Ovary (tissue), 3 donors: ENCODE data around the gene LOXHD1.

Source experiments
- EP300 ChIP-seq: sonication (generic); formaldehyde crosslinking; IDR thresholded peaks from one replicate; pipeline ENCODE4 v1.6.1; 2017; ENCODE audit warnings: antibody characterized with exemption
- POLR2A ChIP-seq: fragments of 450-650 bp; IDR thresholded peaks from one replicate; pipeline ENCODE4 v1.6.1; 2017; ENCODE audit warnings: antibody characterized with exemption, mild to moderate bottlenecking, moderate library complexity
- TF ChIP-seq, protein P1 (sequence below), 3 donors: fragments of 450-650 bp in 2 of 3; fragments of 200-600 bp in 1 of 3; IDR thresholded peaks; one replicate each; pipeline versions ENCODE4 v1.5.1 to v1.8.0; 2016 to 2022; ENCODE audit warnings: antibody characterized with exemption in 3 of 3, mild to moderate bottlenecking in 1 of 3
- donor health status: DM: no; HTN: no; CAD: no.

- TF ChIP-seq, protein P1, sequence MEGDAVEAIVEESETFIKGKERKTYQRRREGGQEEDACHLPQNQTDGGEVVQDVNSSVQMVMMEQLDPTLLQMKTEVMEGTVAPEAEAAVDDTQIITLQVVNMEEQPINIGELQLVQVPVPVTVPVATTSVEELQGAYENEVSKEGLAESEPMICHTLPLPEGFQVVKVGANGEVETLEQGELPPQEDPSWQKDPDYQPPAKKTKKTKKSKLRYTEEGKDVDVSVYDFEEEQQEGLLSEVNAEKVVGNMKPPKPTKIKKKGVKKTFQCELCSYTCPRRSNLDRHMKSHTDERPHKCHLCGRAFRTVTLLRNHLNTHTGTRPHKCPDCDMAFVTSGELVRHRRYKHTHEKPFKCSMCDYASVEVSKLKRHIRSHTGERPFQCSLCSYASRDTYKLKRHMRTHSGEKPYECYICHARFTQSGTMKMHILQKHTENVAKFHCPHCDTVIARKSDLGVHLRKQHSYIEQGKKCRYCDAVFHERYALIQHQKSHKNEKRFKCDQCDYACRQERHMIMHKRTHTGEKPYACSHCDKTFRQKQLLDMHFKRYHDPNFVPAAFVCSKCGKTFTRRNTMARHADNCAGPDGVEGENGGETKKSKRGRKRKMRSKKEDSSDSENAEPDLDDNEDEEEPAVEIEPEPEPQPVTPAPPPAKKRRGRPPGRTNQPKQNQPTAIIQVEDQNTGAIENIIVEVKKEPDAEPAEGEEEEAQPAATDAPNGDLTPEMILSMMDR (IDR thresholded peaks at IDR 0.05) = no peak
- TF ChIP-seq POLR2A = no peak
- no peak for TF ChIP-seq EP300
Observed at GRCh38 chr18:46509530-46509929, 147.5 kb downstream of the LOXHD1 start.
